Ishikawa (cell line): ENCODE data around the gene ACTA2.

Source experiments
- CEBPB ChIP-seq: IDR thresholded peaks from 2 replicates; pipeline ENCODE4 v1.6.1; 2012
- CREB1 ChIP-seq: IDR thresholded peaks from 2 replicates; pipeline ENCODE4 v1.6.1; 2012; ENCODE audit warnings: low read depth
- EGR1 ChIP-seq: IDR thresholded peaks from 2 replicates; pipeline ENCODE4 v1.6.1; 2012
- EP300 ChIP-seq: IDR thresholded peaks from 2 replicates; pipeline ENCODE4 v1.6.1; 2012; ENCODE audit warnings: borderline replicate concordance
- FOXM1 ChIP-seq: IDR thresholded peaks from 2 replicates; pipeline ENCODE4 v1.6.1; 2012; ENCODE audit warnings: low read depth, borderline replicate concordance
- MAX ChIP-seq: IDR thresholded peaks from 2 replicates; pipeline ENCODE4 v1.6.1; 2012
- NFIC ChIP-seq: IDR thresholded peaks from 2 replicates; pipeline ENCODE4 v1.6.1; 2012
- RAD21 ChIP-seq: IDR thresholded peaks from 2 replicates; pipeline ENCODE4 v1.6.1; 2012; ENCODE audit warnings: low read depth
- REST ChIP-seq: IDR thresholded peaks from 2 replicates; pipeline ENCODE4 v1.6.1; 2012; ENCODE audit warnings: low read depth, mild to moderate bottlenecking
- TAF1 ChIP-seq: IDR thresholded peaks from 2 replicates; pipeline ENCODE4 v1.6.1; 2012; ENCODE audit warnings: low read depth, mild to moderate bottlenecking
- TCF12 ChIP-seq: IDR thresholded peaks from 2 replicates; pipeline ENCODE4 v1.6.1; 2012; ENCODE audit warnings: low read depth
- TEAD4 ChIP-seq: IDR thresholded peaks from 2 replicates; pipeline ENCODE4 v1.6.1; 2012
- USF1 ChIP-seq: IDR thresholded peaks from 2 replicates; pipeline ENCODE4 v1.6.1; 2012
- YY1 ChIP-seq: IDR thresholded peaks from 2 replicates; pipeline ENCODE4 v1.6.1; 2012; ENCODE audit warnings: low read depth
- ZBTB7A ChIP-seq: IDR thresholded peaks from 2 replicates; pipeline ENCODE4 v1.6.1; 2012; ENCODE audit warnings: low read depth

The ACTA2 gene

GRCh38 chr10:88923520-88923919, 29.1 kb downstream of the ACTA2 start:
- TF ChIP-seq EP300: no peak
- TF ChIP-seq TCF12: no peak
- TF ChIP-seq MAX: no peak
- TF ChIP-seq FOXM1: no peak
- no peak for TF ChIP-seq ZBTB7A
- no peak for TF ChIP-seq TEAD4
- TF ChIP-seq TAF1: no peak

- TF ChIP-seq FOXM1 (no peak), CEBPB (no peak), USF1 (no peak), TAF1 (no peak), MAX (no peak), TCF12 (no peak), EP300 (no peak), ZBTB7A (no peak), CREB1 (no peak), YY1 (no peak), REST (no peak), EGR1 (no peak), TEAD4 (no peak), NFIC (no peak)
These were observed 30.5 kb downstream of the ACTA2 start for GRCh38 chr10:88922041-88922440.

- no peak for TF ChIP-seq ZBTB7A
- TF ChIP-seq MAX: no peak
- TF ChIP-seq TEAD4: no peak
- no peak for TF ChIP-seq NFIC
These were observed 31.5 kb downstream of the ACTA2 start for GRCh38 chr10:88920986-88921593.

GRCh38 chr10:88920198-88920597, 32.4 kb downstream of the ACTA2 start:
- TF ChIP-seq TCF12 (no peak), NFIC (no peak), ZBTB7A (no peak), TEAD4 (no peak), EP300 (no peak), FOXM1 (no peak), TAF1 (no peak), MAX (no peak), EGR1 (no peak), USF1 (no peak), REST (no peak), CREB1 (no peak), CEBPB (no peak), RAD21 (no peak), YY1 (no peak)

- TF ChIP-seq TEAD4 (no peak), REST (no peak), CEBPB (no peak), TCF12 (no peak), TAF1 (no peak), RAD21 (no peak), MAX (no peak), USF1 (no peak), FOXM1 (no peak), CREB1 (no peak)
These were observed 33.5 kb downstream of the ACTA2 start for GRCh38 chr10:88919041-88919440.
